ENCODE results near the gene PLD2.

The PLD2 gene

GRCh38 chr17:4811471-4811870 is 4.5 kb downstream of the PLD2 start:
- Histone ChIP-seq H3K4me2 (ENCODE audit: low read length, poor library complexity, severe bottlenecking) (no peak overlapping the region), H2AFZ (ENCODE audit: low read depth, low read length) (no peak overlapping the region), H3K79me1 (replicated peaks; ENCODE audit: low read length, poor library complexity, severe bottlenecking) (peaks cover 24% of the 10 kb centered on the region), H3K27ac (ENCODE audit: low read length, poor library complexity, severe bottlenecking) (no peak overlapping the region), H2BK12ac (ENCODE audit: low read length in 2 of 2) (no peak overlapping the region), H3K4me3 (ENCODE audit: insufficient read depth in 1 of 2, low read depth in 1 of 2, low read length in 2 of 2) (no peak overlapping the region), H2BK120ac (ENCODE audit: low read depth, low read length) (no peak overlapping the region), H2BK5ac (ENCODE audit: low read depth, low read length, poor library complexity, severe bottlenecking) (no peak overlapping the region), H3K18ac (ENCODE audit: low read depth in 1 of 2, low read length in 2 of 2) (no peak overlapping the region), H2AK5ac (ENCODE audit: low read length, severe bottlenecking) (no peak overlapping the region), H4K91ac (ENCODE audit: low read length) (no peak overlapping the region), H3K9ac (ENCODE audit: low read length) (no peak overlapping the region), H3K27me3 (ENCODE audit: control insufficient read depth in 1 of 2, insufficient read depth in 1 of 2, low read length in 2 of 2) (no peaks in the 10 kb centered on the region), H3K4me1 (ENCODE audit: control insufficient read depth, insufficient read depth, low read depth, low read length) (peaks cover 8% of the 10 kb centered on the region), H2BK15ac (ENCODE audit: low read depth, poor library complexity, severe bottlenecking) (no peak overlapping the region), H3K23ac (ENCODE audit: low read length in 2 of 2) (no peak overlapping the region), H3K9me3 (ENCODE audit: control insufficient read depth, low read length) (no peaks in the 10 kb centered on the region), H3K36me3 (ENCODE audit: control insufficient read depth in 1 of 2, insufficient read depth in 2 of 2, low read depth in 1 of 2, low read length in 2 of 2) (peaks cover 47 to 52% of the 10 kb centered on the region in 2 experiments), H3K14ac (ENCODE audit: low read length in 2 of 2) (no peak overlapping the region), H4K8ac (ENCODE audit: low read length) (no peak overlapping the region), H3K4ac (ENCODE audit: low read depth in 1 of 2, low read length in 2 of 2) (no peak overlapping the region)
- DNase-seq: no peak
- 97% methylated on average over 12 of the region's 12 CpGs for whole genome bisulfite sequencing

GRCh38 chr17:4812690-4813089 is 5.7 kb downstream of the PLD2 start:
- Histone ChIP-seq H3K27me3 (ENCODE audit: control insufficient read depth in 1 of 2, insufficient read depth in 1 of 2, low read length in 2 of 2) (no peaks in the 10 kb centered on the region), H2AFZ (ENCODE audit: low read depth, low read length) (no peak overlapping the region), H3K4ac (ENCODE audit: low read depth in 1 of 2, low read length in 2 of 2) (no peak overlapping the region), H3K18ac (ENCODE audit: low read depth in 1 of 2, low read length in 2 of 2) (no peak overlapping the region), H3K9ac (ENCODE audit: low read length) (no peak overlapping the region), H2AK5ac (ENCODE audit: low read length, severe bottlenecking) (no peak overlapping the region), H4K91ac (ENCODE audit: low read length) (no peak overlapping the region), H3K4me3 (ENCODE audit: insufficient read depth in 1 of 2, low read depth in 1 of 2, low read length in 2 of 2) (no peak overlapping the region), H3K27ac (ENCODE audit: low read length, poor library complexity, severe bottlenecking) (no peak overlapping the region), H4K8ac (ENCODE audit: low read length) (no peak overlapping the region), H3K4me1 (ENCODE audit: control insufficient read depth, insufficient read depth, low read depth, low read length) (peaks cover 6% of the 10 kb centered on the region), H2BK15ac (ENCODE audit: low read depth, poor library complexity, severe bottlenecking) (no peak overlapping the region), H2BK120ac (ENCODE audit: low read depth, low read length) (no peak overlapping the region), H3K36me3 (ENCODE audit: control insufficient read depth in 1 of 2, insufficient read depth in 2 of 2, low read depth in 1 of 2, low read length in 2 of 2) (peaks cover 59 to 60% of the 10 kb centered on the region in 2 experiments), H3K14ac (ENCODE audit: low read length in 2 of 2) (no peak overlapping the region), H3K4me2 (ENCODE audit: low read length, poor library complexity, severe bottlenecking) (no peak overlapping the region), H3K79me1 (replicated peaks; ENCODE audit: low read length, poor library complexity, severe bottlenecking) (peaks cover 20% of the 10 kb centered on the region), H2BK5ac (ENCODE audit: low read depth, low read length, poor library complexity, severe bottlenecking) (no peak overlapping the region), H2BK12ac (ENCODE audit: low read length in 2 of 2) (no peak overlapping the region), H3K9me3 (ENCODE audit: control insufficient read depth, low read length) (no peaks in the 10 kb centered on the region), H3K23ac (ENCODE audit: low read length in 2 of 2) (no peak overlapping the region)
- DNase-seq: no peak
- 98% methylated on average over 7 of the region's 7 CpGs for WGBS

GRCh38 chr17:4815043-4815675 is 8.2 kb downstream of the PLD2 start:
- Histone ChIP-seq H3K36me3 (ENCODE audit: control insufficient read depth in 1 of 2, insufficient read depth in 2 of 2, low read depth in 1 of 2, low read length in 2 of 2) (peaks cover 62 to 63% of the 10 kb centered on the region in 2 experiments), H3K4me2 (ENCODE audit: low read length, poor library complexity, severe bottlenecking) (no peak overlapping the region), H2BK5ac (ENCODE audit: low read depth, low read length, poor library complexity, severe bottlenecking) (no peak overlapping the region), H3K14ac (ENCODE audit: low read length in 2 of 2) (no peak overlapping the region), H2BK120ac (ENCODE audit: low read depth, low read length) (no peak overlapping the region), H3K27ac (ENCODE audit: low read length, poor library complexity, severe bottlenecking) (no peak overlapping the region), H3K27me3 (ENCODE audit: control insufficient read depth in 1 of 2, insufficient read depth in 1 of 2, low read length in 2 of 2) (no peaks in the 10 kb centered on the region), H4K8ac (ENCODE audit: low read length) (no peak overlapping the region), H3K9ac (ENCODE audit: low read length) (no peak overlapping the region), H3K4me1 (ENCODE audit: control insufficient read depth, insufficient read depth, low read depth, low read length) (no peaks in the 10 kb centered on the region), H3K4ac (ENCODE audit: low read depth in 1 of 2, low read length in 2 of 2) (no peak overlapping the region), H3K23ac (ENCODE audit: low read length in 2 of 2) (no peak overlapping the region), H3K4me3 (ENCODE audit: insufficient read depth in 1 of 2, low read depth in 1 of 2, low read length in 2 of 2) (no peak overlapping the region), H3K18ac (ENCODE audit: low read depth in 1 of 2, low read length in 2 of 2) (no peak overlapping the region), H4K91ac (ENCODE audit: low read length) (no peak overlapping the region), H2BK15ac (ENCODE audit: low read depth, poor library complexity, severe bottlenecking) (no peak overlapping the region), H2BK12ac (ENCODE audit: low read length in 2 of 2) (no peak overlapping the region), H2AK5ac (ENCODE audit: low read length, severe bottlenecking) (no peak overlapping the region), H3K9me3 (ENCODE audit: control insufficient read depth, low read length) (no peaks in the 10 kb centered on the region), H2AFZ (ENCODE audit: low read depth, low read length) (no peak overlapping the region), H3K79me1 (replicated peaks; ENCODE audit: low read length, poor library complexity, severe bottlenecking) (peaks cover 2% of the 10 kb centered on the region)
- 91% methylated on average over 7 of the region's 7 CpGs for WGBS
- DNase-seq: no peak

GRCh38 chr17:4816826-4817225 is 9.9 kb downstream of the PLD2 start:
- Histone ChIP-seq H2AFZ (ENCODE audit: low read depth, low read length) (no peak overlapping the region), H3K18ac (ENCODE audit: low read depth in 1 of 2, low read length in 2 of 2) (no peak overlapping the region), H2BK120ac (ENCODE audit: low read depth, low read length) (no peak overlapping the region), H3K4me1 (ENCODE audit: control insufficient read depth, insufficient read depth, low read depth, low read length) (no peaks in the 10 kb centered on the region), H3K79me1 (replicated peaks; ENCODE audit: low read length, poor library complexity, severe bottlenecking) (peaks cover 2% of the 10 kb centered on the region), H3K4me3 (ENCODE audit: insufficient read depth in 1 of 2, low read depth in 1 of 2, low read length in 2 of 2) (no peak overlapping the region), H3K27ac (ENCODE audit: low read length, poor library complexity, severe bottlenecking) (no peak overlapping the region), H3K9ac (ENCODE audit: low read length) (no peak overlapping the region), H3K4ac (ENCODE audit: low read depth in 1 of 2, low read length in 2 of 2) (no peak overlapping the region), H2BK15ac (ENCODE audit: low read depth, poor library complexity, severe bottlenecking) (no peak overlapping the region), H3K36me3 (ENCODE audit: control insufficient read depth in 1 of 2, insufficient read depth in 2 of 2, low read depth in 1 of 2, low read length in 2 of 2) (peaks cover 58 to 60% of the 10 kb centered on the region in 2 experiments), H3K14ac (ENCODE audit: low read length in 2 of 2) (no peak overlapping the region), H2BK12ac (ENCODE audit: low read length in 2 of 2) (no peak overlapping the region), H2AK5ac (ENCODE audit: low read length, severe bottlenecking) (no peak overlapping the region), H4K8ac (ENCODE audit: low read length) (no peak overlapping the region), H4K91ac (ENCODE audit: low read length) (no peak overlapping the region), H3K23ac (ENCODE audit: low read length in 2 of 2) (no peak overlapping the region), H3K9me3 (ENCODE audit: control insufficient read depth, low read length) (no peaks in the 10 kb centered on the region), H3K4me2 (ENCODE audit: low read length, poor library complexity, severe bottlenecking) (no peak overlapping the region), H3K27me3 (ENCODE audit: control insufficient read depth in 1 of 2, insufficient read depth in 1 of 2, low read length in 2 of 2) (no peaks in the 10 kb centered on the region), H2BK5ac (ENCODE audit: low read depth, low read length, poor library complexity, severe bottlenecking) (no peak overlapping the region)
- 97% methylated on average over 13 of the region's 13 CpGs for WGBS
- no peak for DNase-seq

Measured in mesenchymal stem cell (in vitro differentiated cells and primary cell).